Loucy (cell line): ENCODE measurements around the gene MGLL.

Experiments
- H2AFZ ChIP-seq: fragments of 200-600 bp; sonication (generic); 2 replicates; pipeline ENCODE4 v1.6.0; 2016; ENCODE audit warnings: antibody characterized with exemption, mild to moderate bottlenecking, low read length, moderate library complexity
- H3F3A ChIP-seq: fragments of 200-600 bp; 2 replicates; pipeline ENCODE4 v1.6.0; 2016; ENCODE audit warnings: antibody characterized with exemption, low read depth, mild to moderate bottlenecking
- H3K27me3 ChIP-seq: fragments of 200-600 bp; sonication (generic); 2 replicates; pipeline ENCODE4 v1.6.1; 2014; ENCODE audit warnings: low read length, mild to moderate bottlenecking; ENCODE audit not compliant: insufficient read depth, poor library complexity, severe bottlenecking
- H3K36me3 ChIP-seq: fragments of 200-600 bp; sonication (generic); 2 replicates; pipeline ENCODE4 v1.6.1; 2016; ENCODE audit warnings: low read length; ENCODE audit not compliant: insufficient read depth
- H3K4me1 ChIP-seq: fragments of 200-600 bp; sonication (generic); 2 replicates; pipeline ENCODE4 v1.5.1; 2014; ENCODE audit warnings: low read length, mild to moderate bottlenecking; ENCODE audit not compliant: insufficient read depth, poor library complexity, severe bottlenecking
- H3K4me2 ChIP-seq: fragments of 200-600 bp; sonication (generic); 2 replicates; pipeline ENCODE4 v1.6.0; 2014; ENCODE audit warnings: antibody characterized with exemption, low read length, low read depth, mild to moderate bottlenecking; ENCODE audit not compliant: poor library complexity, severe bottlenecking
- H3K4me3 ChIP-seq: fragments of 200-600 bp; sonication (generic); 2 replicates; pipeline ENCODE4 v1.5.1; 2014; ENCODE audit warnings: low read length, mild to moderate bottlenecking, mixed read lengths; ENCODE audit not compliant: poor library complexity, severe bottlenecking
- H3K79me2 ChIP-seq: fragments of 200-600 bp; sonication (generic); 2 replicates; pipeline ENCODE4 v1.6.1; 2014; ENCODE audit warnings: low read length; ENCODE audit not compliant: insufficient read depth
- H3K9ac ChIP-seq: fragments of 200-600 bp; sonication (generic); 2 replicates; pipeline ENCODE4 v1.6.0; 2014; ENCODE audit warnings: mild to moderate bottlenecking, low read depth, low read length, moderate library complexity; ENCODE audit not compliant: poor library complexity, severe bottlenecking
- H3K9me2 ChIP-seq: fragments of 200-600 bp; sonication (generic); replicated peaks from 2 replicates; pipeline ENCODE4 v1.6.1; 2016; ENCODE audit warnings: low read depth, low read length, mixed read lengths
- H3K9me3 ChIP-seq: fragments of 200-600 bp; sonication (generic); 2 replicates; pipeline ENCODE4 v1.6.1; 2014; ENCODE audit warnings: mild to moderate bottlenecking, antibody characterized with exemption, low read length, low read depth; ENCODE audit not compliant: insufficient read depth
- H4K20me1 ChIP-seq: fragments of 200-600 bp; sonication (generic); 2 replicates; pipeline ENCODE4 v1.6.0; 2014; ENCODE audit warnings: antibody characterized with exemption, low read length, mild to moderate bottlenecking; ENCODE audit not compliant: insufficient read depth, poor library complexity, severe bottlenecking
- EZH2phosphoT487 ChIP-seq: fragments of 200-600 bp; IDR thresholded peaks from 2 replicates; pipeline ENCODE4 v1.6.1; 2018; ENCODE audit warnings: antibody characterized with exemption, mild to moderate bottlenecking, moderate library complexity, borderline replicate concordance
- TF ChIP-seq, protein P1 (sequence below): fragments of 200-600 bp; sonication (generic); conservative IDR thresholded peaks from 2 replicates; pipeline ENCODE4 v1.5.1; 2014; ENCODE audit warnings: mild to moderate bottlenecking, antibody characterized with exemption, low read length

Gene MGLL

GRCh38 chr3:127754411-127755304, 67.7 kb downstream of the MGLL start:
- Histone ChIP-seq H3K36me3 (peaks cover 31% of the 10 kb centered on the region; the same call in 1 of the 2 replicates), H3K4me3 (no peak overlapping the region), H3K9me2 (no peaks in the 10 kb centered on the region), H3K9ac (no peak overlapping the region), H3K79me2 (peaks cover 85% of the 10 kb centered on the region), H2AFZ (no peak overlapping the region), H3K27me3 (no peaks in the 10 kb centered on the region), H3K4me1 (peaks cover 47% of the 10 kb centered on the region), H3F3A (no peaks in the 10 kb centered on the region), H4K20me1 (no peaks in the 10 kb centered on the region), H3K9me3 (no peaks in the 10 kb centered on the region), H3K4me2 (no peak overlapping the region)
- TF ChIP-seq EZH2phosphoT487: no peak

DNA sequence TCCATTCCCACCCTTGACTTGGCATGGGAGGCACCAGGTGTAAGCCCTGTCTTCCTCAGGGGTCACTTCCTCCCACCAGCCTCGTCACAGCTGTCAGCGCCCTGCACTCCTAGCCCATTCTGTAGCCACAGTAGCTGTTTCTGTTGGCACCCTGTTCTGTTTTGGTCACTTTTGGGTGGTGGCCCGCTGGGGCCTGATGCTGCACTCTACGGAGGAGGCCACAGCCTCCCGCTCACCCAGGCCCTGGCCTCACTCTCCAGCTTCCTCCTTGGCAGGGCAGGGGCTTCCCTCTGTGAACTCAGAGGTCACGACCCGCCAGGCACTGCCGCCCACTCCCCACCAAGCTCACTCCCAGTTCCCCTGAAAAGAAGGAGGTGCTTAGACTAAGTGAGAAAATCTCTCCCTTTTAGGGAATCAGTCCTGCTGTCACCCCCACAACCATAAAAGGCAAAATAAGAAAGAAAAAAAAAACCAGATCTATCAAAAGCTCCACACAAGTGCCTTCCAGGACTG, 68.4 kb downstream of the MGLL start:
- H2AFZ ChIP-seq: no peak overlapping the region
- H4K20me1 ChIP-seq: no peaks in the 10 kb centered on the region
- H3K4me1 ChIP-seq: peaks cover 48% of the 10 kb centered on the region
- TF ChIP-seq, protein P1, sequence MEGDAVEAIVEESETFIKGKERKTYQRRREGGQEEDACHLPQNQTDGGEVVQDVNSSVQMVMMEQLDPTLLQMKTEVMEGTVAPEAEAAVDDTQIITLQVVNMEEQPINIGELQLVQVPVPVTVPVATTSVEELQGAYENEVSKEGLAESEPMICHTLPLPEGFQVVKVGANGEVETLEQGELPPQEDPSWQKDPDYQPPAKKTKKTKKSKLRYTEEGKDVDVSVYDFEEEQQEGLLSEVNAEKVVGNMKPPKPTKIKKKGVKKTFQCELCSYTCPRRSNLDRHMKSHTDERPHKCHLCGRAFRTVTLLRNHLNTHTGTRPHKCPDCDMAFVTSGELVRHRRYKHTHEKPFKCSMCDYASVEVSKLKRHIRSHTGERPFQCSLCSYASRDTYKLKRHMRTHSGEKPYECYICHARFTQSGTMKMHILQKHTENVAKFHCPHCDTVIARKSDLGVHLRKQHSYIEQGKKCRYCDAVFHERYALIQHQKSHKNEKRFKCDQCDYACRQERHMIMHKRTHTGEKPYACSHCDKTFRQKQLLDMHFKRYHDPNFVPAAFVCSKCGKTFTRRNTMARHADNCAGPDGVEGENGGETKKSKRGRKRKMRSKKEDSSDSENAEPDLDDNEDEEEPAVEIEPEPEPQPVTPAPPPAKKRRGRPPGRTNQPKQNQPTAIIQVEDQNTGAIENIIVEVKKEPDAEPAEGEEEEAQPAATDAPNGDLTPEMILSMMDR: no peak
- TF ChIP-seq EZH2phosphoT487: no peak
- H3K79me2 ChIP-seq: peaks cover 85% of the 10 kb centered on the region
- H3K9me2 ChIP-seq: no peaks in the 10 kb centered on the region
- no peaks in the 10 kb centered on the region for H3K27me3 ChIP-seq
- no peak overlapping the region for H3K9ac ChIP-seq
- no peaks in the 10 kb centered on the region for H3F3A ChIP-seq
- H3K36me3 ChIP-seq: peaks cover 25% of the 10 kb centered on the region; the same call in 1 of the 2 replicates
- no peaks in the 10 kb centered on the region for H3K9me3 ChIP-seq
- H3K4me2 ChIP-seq: no peak overlapping the region
- H3K4me3 ChIP-seq: no peak overlapping the region

DNA sequence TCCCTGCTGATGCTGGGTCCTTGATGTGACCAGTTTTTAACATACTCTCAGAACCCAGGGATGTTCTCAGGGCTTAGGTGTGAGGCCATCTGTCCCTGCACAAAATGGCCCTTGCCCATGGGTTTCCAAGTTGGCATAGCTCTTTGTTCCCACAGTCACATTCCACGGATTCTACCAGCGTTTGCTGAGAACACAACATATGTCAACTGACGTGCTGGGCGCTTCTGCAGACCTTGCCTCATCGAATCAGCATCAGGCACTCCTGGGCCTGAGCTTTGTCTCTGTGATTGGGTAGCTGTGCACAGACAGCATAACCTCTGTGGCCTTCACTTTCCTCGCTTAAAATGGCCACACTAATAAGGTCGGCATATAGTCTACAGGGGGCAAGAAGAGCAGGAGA, 69.0 kb downstream of the MGLL start:
- Histone ChIP-seq H3F3A (no peaks in the 10 kb centered on the region), H3K27me3 (no peaks in the 10 kb centered on the region), H3K9ac (no peak overlapping the region), H3K9me2 (no peaks in the 10 kb centered on the region), H2AFZ (no peak overlapping the region), H3K79me2 (peaks cover 86% of the 10 kb centered on the region), H4K20me1 (no peaks in the 10 kb centered on the region), H3K4me1 (peaks cover 47% of the 10 kb centered on the region), H3K4me3 (no peak overlapping the region), H3K4me2 (no peak overlapping the region), H3K36me3 (peaks cover 25% of the 10 kb centered on the region; the same call in 1 of the 2 replicates), H3K9me3 (no peaks in the 10 kb centered on the region)
- TF ChIP-seq, protein P1: no peak
- TF ChIP-seq EZH2phosphoT487: no peak
